Ureter (tissue), 1 donor: Measurements from ENCODE around the gene FLT4. TPM values are rescaled to one million over a fixed set of nuclear protein-coding genes. Genes with fewer than 3 reads are reported as not detected.

ENCODE experiments used
- DNase-seq: peaks from one replicate; pipeline ENCODE4 v3.0.0-alpha.2; 2020; ENCODE audit warnings: low spot score
- total RNA-seq: library from RNA; stranded (reverse); gene quantifications from one replicate; pipeline ENCODE4 v1.2.4, GENCODE V29; 2023
- donor health status: DM: yes; HTN: yes; CAD: no.

FLT4 gene
- total RNA-seq, 1 donor from 2014 or later = 12.1 TPM

DNA sequence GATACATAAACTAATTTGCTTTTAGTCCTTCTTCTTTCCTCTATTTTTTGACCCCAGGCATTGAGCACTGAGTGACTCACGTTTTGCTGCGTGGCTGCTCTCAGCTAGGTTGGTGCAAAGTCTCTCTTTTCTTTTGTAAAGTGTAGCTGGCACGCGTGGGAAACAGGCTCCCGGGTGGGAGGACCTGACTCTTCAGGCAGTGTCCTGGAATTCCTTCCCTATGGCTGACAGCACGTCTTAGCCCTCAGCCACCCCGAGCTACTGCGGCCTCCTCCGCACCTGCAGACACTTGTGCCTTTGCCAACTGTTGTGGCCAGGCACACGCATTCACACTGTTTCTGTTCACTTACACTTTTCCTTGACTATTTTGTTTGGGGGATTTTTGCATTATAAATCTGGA lies 57.2 kb downstream of the FLT4 start:
- DNase-seq = no peak

DNA sequence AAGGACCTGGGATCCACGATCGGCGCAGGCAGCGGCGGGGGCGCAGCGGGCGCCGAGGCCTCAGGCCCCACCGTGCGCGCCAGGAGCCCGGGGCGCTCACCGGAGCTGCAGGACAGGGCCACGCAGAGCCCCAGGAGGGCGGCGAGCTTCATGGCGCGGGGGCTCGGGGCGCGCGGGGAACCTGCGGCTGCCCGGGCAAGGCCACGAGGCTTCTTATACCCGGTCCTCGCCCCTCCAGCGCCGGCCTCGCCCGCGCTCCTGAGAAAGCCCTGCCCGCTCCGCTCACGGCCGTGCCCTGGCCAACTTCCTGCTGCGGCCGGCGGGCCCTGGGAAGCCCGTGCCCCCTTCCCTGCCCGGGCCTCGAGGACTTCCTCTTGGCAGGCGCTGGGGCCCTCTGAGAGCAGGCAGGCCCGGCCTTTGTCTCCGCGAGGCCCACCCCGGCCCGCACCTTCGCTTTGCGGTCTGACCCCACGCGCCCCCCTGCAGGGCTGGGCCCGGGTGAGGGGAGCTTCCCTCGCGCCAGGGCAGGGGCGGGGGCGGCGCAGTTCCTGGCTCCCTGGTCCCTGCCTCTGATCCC lies 58.0 kb downstream of the FLT4 start, which contains the start of gene SCGB3A1:
TSS of gene SCGB3A1 (minus strand) at position 189 of the 577 bp plus-strand sequence. CDS start at position 152, 37 bp downstream.
- no peak for DNase-seq

GRCh38 chr5:180590543-180591310 lies 58.7 kb downstream of the FLT4 start:
- DNase-seq = no peak

DNA sequence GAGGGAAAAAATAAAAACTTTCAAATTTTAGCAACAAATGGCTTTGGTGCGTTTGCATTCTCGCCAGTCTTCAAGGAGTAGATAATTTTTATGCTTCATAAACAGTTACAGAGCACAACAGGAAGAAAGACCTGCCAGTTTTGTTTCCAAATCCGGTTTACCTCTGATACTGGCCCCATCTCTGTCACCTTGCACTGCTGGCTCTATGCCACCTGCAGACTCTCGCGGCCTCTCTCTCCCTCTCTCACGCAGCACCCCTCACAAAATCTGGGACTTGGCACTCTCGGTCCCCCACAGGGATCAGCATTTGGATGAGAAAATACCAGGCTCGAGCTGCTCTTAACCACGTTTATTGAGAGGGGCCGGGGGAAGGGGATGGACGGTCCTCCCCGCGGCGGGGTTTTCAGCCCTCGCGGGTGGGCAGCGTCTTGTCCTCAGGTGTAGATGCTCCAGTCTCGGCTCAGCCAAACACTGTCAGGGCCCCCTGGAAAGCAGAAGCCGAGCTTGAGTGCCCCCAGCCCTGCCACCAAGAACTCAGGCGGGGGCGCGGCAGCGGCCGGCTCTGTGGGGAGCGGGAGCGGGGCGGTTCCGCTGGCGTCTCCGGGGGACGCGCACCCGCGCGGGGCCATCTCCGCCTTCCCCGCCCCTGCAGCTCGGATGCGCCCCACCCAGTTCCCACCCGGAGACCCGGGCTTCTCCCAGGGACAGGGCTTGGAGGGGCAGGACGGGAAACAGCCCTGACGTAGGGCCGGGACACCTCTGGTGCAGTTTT lies 59.4 kb downstream of the FLT4 start:
- DNase-seq = no peak

DNA sequence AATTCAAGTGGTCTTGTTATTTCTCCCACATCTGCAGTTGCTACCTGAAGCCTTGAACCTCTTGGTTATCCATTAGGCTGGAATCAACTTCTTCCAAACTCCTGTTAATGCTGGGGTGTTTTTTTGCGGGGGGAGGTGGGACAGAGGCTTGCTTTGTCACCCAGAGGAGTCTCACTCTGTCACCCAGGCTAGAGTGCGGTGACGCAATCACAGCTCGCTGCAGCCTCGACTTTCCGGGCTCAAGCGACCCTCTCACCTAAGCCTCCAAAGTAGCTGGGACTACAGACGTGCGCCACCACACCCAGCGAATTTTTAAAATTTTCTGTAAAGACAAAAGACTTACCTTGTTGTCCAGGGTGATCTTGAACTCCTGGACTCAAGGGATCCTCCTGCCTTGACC lies 62.5 kb downstream of the FLT4 start:
- no peak for DNase-seq

- no peak for DNase-seq
These were observed 63.2 kb downstream of the FLT4 start for GRCh38 chr5:180586204-180586603.

GRCh38 chr5:180583738-180584137 lies 65.7 kb downstream of the FLT4 start:
- no peak for DNase-seq

GRCh38 chr5:180580681-180581080 lies 68.7 kb downstream of the FLT4 start:
- DNase-seq = no peak

GRCh38 chr5:180575571-180575970 lies 73.8 kb downstream of the FLT4 start:
- DNase-seq = no peak

- no peak for DNase-seq
These were observed 80.5 kb downstream of the FLT4 start for GRCh38 chr5:180568914-180569313.

DNA sequence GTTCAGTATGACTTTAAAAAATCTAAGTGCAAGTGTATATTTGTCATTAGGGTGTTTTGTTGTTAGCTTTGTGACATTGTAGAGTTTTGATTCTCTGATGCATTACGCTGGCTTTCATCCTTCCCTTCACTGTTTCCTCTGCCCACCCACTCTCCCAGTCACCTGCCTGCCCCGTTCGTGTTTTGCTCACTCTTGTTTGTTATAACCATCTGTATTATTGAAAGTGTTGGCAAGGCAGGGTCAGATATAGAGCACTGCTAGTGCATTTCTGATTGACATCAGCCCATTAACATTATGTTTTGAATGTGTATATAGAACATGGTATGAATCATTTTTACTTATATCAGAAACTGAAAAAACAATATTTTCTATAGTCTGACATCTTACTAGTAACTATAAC lies 85.4 kb downstream of the FLT4 start:
- no peak for DNase-seq

DNA sequence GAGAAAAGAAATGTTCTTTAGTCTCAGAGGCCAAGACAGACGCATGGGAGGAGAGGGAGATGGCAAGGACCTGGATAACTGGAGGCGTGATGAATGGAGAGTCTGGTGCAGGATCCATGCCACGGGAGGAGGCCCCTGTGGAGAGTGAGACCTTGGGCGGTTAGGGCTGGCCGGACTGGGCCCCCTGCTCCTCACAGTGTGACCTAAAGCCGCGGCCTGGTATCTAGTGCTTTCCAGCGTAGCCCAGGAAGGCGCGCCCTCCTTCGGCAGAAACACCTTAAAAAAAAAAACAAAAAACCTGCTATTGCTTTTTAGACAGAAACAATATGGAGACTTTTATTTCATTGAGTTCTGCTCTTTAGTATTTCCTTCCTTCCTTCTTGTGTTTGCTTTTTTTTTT lies 91.2 kb downstream of the FLT4 start:
- DNase-seq = no peak

GRCh38 chr5:180557217-180557809 lies 92.1 kb downstream of the FLT4 start:
- DNase-seq = no peak

GRCh38 chr5:180555168-180555921 lies 94.1 kb downstream of the FLT4 start:
- DNase-seq = no peak

DNA sequence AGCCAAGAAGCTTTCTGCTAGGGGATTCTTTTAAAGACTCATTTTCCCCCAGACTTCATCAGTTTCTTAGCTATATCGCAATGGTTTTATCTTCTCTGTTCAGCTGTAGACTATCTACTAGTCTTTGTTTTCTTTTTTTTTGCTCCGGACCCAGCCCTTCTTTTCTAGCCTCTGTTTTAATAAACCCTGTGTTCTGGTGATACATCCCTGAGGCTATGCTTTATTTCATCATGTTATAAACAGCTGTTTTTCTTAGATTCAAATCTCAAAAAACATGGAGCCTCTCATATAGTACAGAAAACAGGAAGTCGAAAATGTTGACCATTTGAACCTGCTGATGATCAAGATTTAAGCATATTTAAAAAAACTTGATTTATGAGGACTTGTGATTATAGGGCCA lies 95.9 kb downstream of the FLT4 start:
- no peak for DNase-seq

Other genes with a start within 250 kb of the FLT4 start
- 29.6 TPM for gene CNOT6, start 155.2 kb downstream of the FLT4 start, total RNA-seq
- 1.4 TPM for gene SCGB3A1, start 58.1 kb downstream of the FLT4 start, total RNA-seq
- not detected for gene OR2Y1, start 90.5 kb upstream of the FLT4 start, total RNA-seq
- gene MGAT1, start 153.2 kb upstream of the FLT4 start, total RNA-seq = 151 TPM
- 44.8 TPM for gene ZFP62, start 211.7 kb upstream of the FLT4 start, total RNA-seq
- gene BTNL8, start 249.6 kb upstream of the FLT4 start, total RNA-seq = not detected